ENCODE measurements around the gene DHTKD1.
"Not testable (repeated sequence)": the region's sequence is repeated elsewhere in the genome, so short reads cannot be mapped to it uniquely, and the experiment has no call there.

Gene DHTKD1

DNA sequence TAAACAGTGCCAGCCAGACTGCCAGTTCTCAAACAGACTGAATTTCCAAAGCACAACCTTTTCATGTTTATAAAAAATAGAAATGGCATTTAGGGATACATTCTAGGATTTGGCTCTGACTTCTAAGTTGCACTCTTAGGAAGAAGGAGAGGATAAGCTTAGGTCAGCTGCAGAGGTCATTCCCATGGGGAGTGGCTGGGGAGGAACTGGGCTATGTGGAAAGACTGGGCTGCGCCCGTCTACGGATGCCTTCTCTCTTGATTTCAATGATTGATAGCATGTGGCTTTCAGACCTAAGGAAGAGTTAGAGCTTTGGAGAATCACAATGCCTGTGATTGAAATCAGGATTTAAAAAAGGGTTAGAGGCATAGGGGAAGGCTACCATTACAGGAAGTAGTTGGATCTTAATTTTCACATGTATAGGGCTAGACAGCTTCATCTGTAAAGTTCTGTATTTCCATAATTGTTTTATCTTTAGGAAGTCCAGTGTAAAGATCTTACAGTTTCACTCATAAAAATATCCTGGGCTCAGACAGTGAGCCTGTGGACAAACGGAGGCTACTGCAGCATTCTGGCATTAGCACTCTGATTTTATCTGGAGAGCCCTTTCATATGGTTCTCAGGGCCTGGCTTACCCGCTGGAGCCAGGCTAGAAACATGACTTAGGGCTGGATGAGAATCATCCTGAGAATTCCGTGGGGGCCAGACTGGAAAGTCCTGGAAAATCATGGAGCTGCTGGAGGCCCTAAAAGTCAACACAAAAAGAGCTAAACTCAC is 97.4 kb downstream of the DHTKD1 start:
- no peak overlapping the region for H3K4me3 ChIP-seq
- DNase-seq (ENCODE audit: low read depth, low spot score): no peak
- H3K27ac ChIP-seq: no peak overlapping the region
- peaks cover 19% of the 10 kb centered on the region; the same call in 1 of the 2 replicates for H3K36me3 ChIP-seq (ENCODE audit: insufficient read depth, low read length)
- H3K9me3 ChIP-seq (ENCODE audit: low read depth, low read length): no peaks in the 10 kb centered on the region
- TF ChIP-seq EZH2 (IDR thresholded peaks at IDR 0.05) (no peak), FOXP2 (optimal IDR thresholded peaks at IDR 0.05; ENCODE audit: control extremely low read depth, extremely low read length, insufficient read depth) (no peak), POLR2AphosphoS5 (IDR thresholded peaks at IDR 0.05; ENCODE audit: borderline replicate concordance, low read depth, low read length) (no peak)
- no peak overlapping the region for H3K9ac ChIP-seq (ENCODE audit: insufficient read length)

DNA sequence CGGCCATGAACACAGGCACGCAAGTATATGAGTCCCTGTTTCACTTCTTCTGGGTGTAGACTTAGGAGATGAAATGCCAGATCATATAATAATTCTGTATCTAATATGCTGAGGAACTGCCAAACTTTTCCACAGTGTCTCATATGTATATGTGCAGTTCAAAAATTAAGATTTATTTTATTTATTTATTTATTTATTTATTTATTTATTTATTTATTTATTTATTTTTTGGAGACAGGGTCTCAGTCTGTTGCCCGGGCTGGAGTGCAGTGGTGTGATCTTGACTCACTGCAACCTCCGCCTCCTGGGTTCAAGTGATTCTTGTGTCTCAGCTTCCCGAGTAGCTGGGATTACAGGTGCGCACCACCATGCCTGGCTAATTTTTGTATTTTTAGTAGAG is 102.8 kb downstream of the DHTKD1 start:
- DNase-seq (ENCODE audit: low read depth, low spot score); H3K27ac ChIP-seq; H3K4me3 ChIP-seq; H3K9ac ChIP-seq (ENCODE audit: insufficient read length); H3K9me3 ChIP-seq (ENCODE audit: low read depth, low read length): not testable (repeated sequence)
- peaks cover 25% of the 10 kb centered on the region; the same call in 1 of the 2 replicates for H3K36me3 ChIP-seq (ENCODE audit: insufficient read depth, low read length)
